Renal cortex interstitium (tissue), 11 donors: ENCODE results near the gene CNP. TPM values are rescaled to one million over a fixed set of nuclear protein-coding genes. Genes with fewer than 3 reads are reported as not detected.

Source experiments
- DNase-seq, 11 donors: peaks; one replicate each; pipeline ENCODE4 v3.0.0-alpha.2; 2013; ENCODE audit warnings: low read depth in 9 of 11, low spot score in 4 of 11; ENCODE audit errors: extremely low read depth in 1 of 11
- polyA plus RNA-seq, 3 donors: library from polyadenylated mRNA; unstranded; fragments of 120-200 nt; gene quantifications; one replicate each; pipeline ENCODE4 v1.2.1, GENCODE V29; 2013; ENCODE audit not compliant: insufficient read length in 3 of 3

CNP gene
- polyA plus RNA-seq, 3 donors: 56.5 to 84.0 (median 68.4) TPM

GRCh38 chr17:41965694-41966462 lies 717 bp upstream of the CNP start:
- DNase-seq: peak in 2 of 11 donors; percentile 33 to 45

GRCh38 chr17:41967141-41967920 lies 736 bp downstream of the CNP start:
- DNase-seq: no peak

- DNase-seq: no peak
Measured at GRCh38 chr17:41967921-41968578, 1.5 kb downstream of the CNP start.

GRCh38 chr17:41968676-41969075 lies 2.1 kb downstream of the CNP start:
- no peak for DNase-seq

- no peak for DNase-seq
Measured at GRCh38 chr17:41970901-41971331, 4.3 kb downstream of the CNP start.

- no peak for DNase-seq
Measured at GRCh38 chr17:41971721-41972523, 5.3 kb downstream of the CNP start.

- no peak for DNase-seq
Measured at GRCh38 chr17:41972571-41973407, 6.2 kb downstream of the CNP start.

GRCh38 chr17:41973408-41973811 lies 6.8 kb downstream of the CNP start:
- no peak for DNase-seq

- no peak for DNase-seq
Measured at GRCh38 chr17:41974031-41974430, 7.4 kb downstream of the CNP start.

GRCh38 chr17:41974658-41975057 lies 8.1 kb downstream of the CNP start:
- no peak for DNase-seq

GRCh38 chr17:41975099-41976083 lies 8.8 kb downstream of the CNP start:
- DNase-seq: no peak

- no peak for DNase-seq
Measured at GRCh38 chr17:41976142-41976768, 9.7 kb downstream of the CNP start.

- DNase-seq: no peak
Measured at GRCh38 chr17:41977991-41978390, 11.4 kb downstream of the CNP start.

GRCh38 chr17:41982026-41982760 lies 15.6 kb downstream of the CNP start:
- no peak for DNase-seq

GRCh38 chr17:41984454-41984853 lies 17.9 kb downstream of the CNP start:
- DNase-seq: no peak

GRCh38 chr17:41985919-41986318 lies 19.3 kb downstream of the CNP start:
- no peak for DNase-seq
